Right atrium auricular region (tissue), 2 donors: ENCODE measurements around the gene RASGRF1. TPM values are rescaled to one million over a fixed set of nuclear protein-coding genes. Genes with fewer than 3 reads are reported as not detected.

ENCODE experiments used
- DNase-seq: peaks from one replicate; pipeline ENCODE4 v3.0.0-alpha.2; 2019; ENCODE audit warnings: low spot score
- H3K27ac ChIP-seq, 2 donors: fragments of 200-600 bp; sonication (generic); 1 replicate in 1 of 2; 2 replicates in 1 of 2; pipeline ENCODE4 v1.5.1; 2016 to 2019
- H3K27me3 ChIP-seq, 2 donors: fragments of 200-600 bp; sonication (generic); one replicate each; pipeline versions ENCODE4 v1.5.1 to v1.6.0; 2017 to 2019
- H3K36me3 ChIP-seq: fragments of 200-600 bp; sonication (generic); one replicate; pipeline ENCODE4 v1.5.1; 2016
- H3K4me1 ChIP-seq, 2 donors: fragments of 200-600 bp; sonication (generic); one replicate each; pipeline versions ENCODE4 v1.5.1 to v1.6.0; 2017 to 2019
- H3K4me3 ChIP-seq, 2 donors: fragments of 200-600 bp; sonication (generic); 1 replicate in 1 of 2; 2 replicates in 1 of 2; pipeline ENCODE4 v1.5.1; 2017 to 2019; ENCODE audit warnings: mild to moderate bottlenecking in 1 of 2, moderate library complexity in 1 of 2
- H3K9me3 ChIP-seq, 2 donors: fragments of 200-600 bp; sonication (generic); one replicate each; pipeline ENCODE4 v1.5.1; 2019
- total RNA-seq, 2 donors: library from RNA; depleted of rRNA; stranded (reverse); fragments of >200 nt; gene quantifications; one replicate each; pipeline ENCODE4 v1.1.0, GENCODE V29; 2016
- TF ChIP-seq, protein P1 (sequence below), 2 donors: fragments of 200-600 bp; sonication (generic); IDR thresholded peaks; one replicate each; pipeline ENCODE4 v1.5.1; 2019; ENCODE audit warnings: antibody characterized with exemption in 2 of 2

The RASGRF1 gene
- total RNA-seq, 2 donors from 2014 or later, result 1.0 TPM; not detected in 1

DNA sequence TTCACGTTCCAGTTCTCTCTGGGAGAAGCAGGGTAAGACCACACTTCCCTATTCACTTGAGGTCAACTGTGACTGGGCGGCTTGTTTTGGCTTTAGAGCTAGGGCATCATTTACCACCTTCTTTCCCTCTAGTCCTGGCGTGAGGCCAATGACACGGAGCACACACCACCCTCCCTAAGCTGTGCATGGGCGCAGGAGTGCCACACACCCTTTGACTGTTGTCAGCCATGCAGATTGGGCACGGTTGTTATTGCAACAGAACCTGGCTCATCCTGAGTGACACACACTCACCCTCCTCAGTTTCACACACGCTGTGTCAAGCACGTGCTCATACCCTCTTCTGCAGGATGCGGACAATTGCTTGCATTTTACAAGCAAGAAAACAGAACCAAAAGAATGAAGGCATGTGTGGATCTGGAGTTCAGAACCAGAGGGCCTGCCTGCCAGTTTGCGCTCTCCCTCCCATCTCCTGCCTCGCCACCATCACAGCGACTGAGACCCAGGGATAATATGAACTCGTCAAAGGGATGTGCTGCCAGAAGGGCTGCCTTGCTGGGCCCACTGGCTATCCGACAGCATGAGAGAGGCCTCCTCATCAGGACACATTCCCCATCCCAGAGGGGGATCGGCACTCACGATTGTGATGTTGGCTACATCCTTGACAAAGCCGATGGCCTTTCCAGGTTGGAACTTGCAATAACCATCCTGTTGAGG is 163.3 kb downstream of the RASGRF1 start:
- Histone ChIP-seq H3K27ac (no peak overlapping the region), H3K27me3 (no peaks in the 10 kb centered on the region), H3K4me3 (no peak overlapping the region), H3K36me3 (peaks cover 44% of the 10 kb centered on the region), H3K4me1 (peaks cover 0 to 18% of the 10 kb centered on the region in 2 donors), H3K9me3 (no peaks in the 10 kb centered on the region)
- TF ChIP-seq, protein P1, sequence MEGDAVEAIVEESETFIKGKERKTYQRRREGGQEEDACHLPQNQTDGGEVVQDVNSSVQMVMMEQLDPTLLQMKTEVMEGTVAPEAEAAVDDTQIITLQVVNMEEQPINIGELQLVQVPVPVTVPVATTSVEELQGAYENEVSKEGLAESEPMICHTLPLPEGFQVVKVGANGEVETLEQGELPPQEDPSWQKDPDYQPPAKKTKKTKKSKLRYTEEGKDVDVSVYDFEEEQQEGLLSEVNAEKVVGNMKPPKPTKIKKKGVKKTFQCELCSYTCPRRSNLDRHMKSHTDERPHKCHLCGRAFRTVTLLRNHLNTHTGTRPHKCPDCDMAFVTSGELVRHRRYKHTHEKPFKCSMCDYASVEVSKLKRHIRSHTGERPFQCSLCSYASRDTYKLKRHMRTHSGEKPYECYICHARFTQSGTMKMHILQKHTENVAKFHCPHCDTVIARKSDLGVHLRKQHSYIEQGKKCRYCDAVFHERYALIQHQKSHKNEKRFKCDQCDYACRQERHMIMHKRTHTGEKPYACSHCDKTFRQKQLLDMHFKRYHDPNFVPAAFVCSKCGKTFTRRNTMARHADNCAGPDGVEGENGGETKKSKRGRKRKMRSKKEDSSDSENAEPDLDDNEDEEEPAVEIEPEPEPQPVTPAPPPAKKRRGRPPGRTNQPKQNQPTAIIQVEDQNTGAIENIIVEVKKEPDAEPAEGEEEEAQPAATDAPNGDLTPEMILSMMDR (IDR thresholded peaks at IDR 0.05), result no peak
- no peak for DNase-seq

DNA sequence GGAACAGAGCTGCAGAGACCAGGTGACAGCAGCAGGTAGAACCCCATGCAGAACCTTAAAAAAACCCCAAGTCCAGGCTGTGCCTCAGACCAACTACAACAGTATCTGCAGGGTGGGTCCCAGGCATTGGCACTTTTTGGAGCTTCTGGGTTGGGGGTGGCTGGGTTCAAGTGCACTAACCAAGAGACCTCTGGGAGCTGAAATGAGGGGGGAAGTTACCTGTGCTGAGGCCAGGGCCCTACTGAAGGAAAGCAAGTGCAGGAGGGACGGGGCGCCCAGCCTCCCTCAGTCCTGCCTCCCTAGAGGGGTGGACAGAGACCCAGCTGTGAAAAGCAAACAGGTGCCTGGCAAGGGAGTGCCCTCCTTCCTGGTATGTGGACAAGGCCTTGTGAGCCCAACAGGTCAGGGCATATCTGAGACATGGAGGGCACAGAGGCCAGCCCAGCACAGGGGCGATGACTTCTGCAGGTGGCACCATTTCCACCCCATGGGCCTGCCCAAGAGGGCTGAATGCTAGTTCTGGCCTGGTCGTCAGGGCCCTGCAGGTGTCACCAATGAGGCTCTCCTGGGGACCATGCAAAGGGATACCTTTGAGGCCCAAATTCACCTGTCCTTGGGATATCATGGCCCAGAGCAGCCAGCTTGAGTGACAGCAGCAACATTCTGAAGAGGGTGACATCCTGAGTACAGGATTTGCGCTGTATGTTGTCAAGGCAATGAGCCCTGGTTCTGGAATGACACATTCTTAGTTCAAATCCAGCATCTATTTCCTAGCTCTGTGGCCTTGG is 164.4 kb downstream of the RASGRF1 start:
- H3K9me3 ChIP-seq, result no peaks in the 10 kb centered on the region
- H3K27me3 ChIP-seq, result no peaks in the 10 kb centered on the region
- peaks cover 55% of the 10 kb centered on the region for H3K36me3 ChIP-seq
- DNase-seq, result no peak
- H3K4me3 ChIP-seq, result no peak overlapping the region
- H3K4me1 ChIP-seq, result peaks cover 0 to 7% of the 10 kb centered on the region in 2 donors
- TF ChIP-seq, protein P1 (IDR thresholded peaks at IDR 0.05), result no peak
- no peak overlapping the region for H3K27ac ChIP-seq

DNA sequence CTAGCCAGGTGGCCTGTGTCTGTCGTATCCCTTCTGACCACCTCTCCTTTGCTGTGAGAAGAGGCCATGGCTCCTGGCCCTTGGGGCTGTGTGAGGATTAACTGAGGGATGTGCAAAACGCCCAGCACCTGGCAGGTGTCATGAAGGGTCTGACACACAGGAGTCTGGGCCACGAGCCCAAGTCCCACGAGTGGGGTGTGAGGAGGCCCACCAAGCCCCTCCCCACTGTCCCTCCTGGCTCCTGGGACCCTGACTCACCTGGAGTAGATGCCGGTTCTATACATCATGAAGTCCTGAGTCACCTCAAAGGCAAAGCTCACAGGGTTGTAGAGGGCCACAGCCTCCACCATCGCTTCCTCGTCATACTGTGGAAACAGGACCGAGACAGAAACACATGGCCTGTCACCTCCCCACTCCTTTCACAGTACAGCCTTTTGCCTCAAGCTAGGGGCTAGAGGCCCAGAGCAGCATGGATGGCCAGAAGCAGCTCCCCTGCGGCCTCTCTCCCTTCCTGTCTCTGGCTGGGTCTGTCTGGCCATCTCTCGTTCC is 165.4 kb downstream of the RASGRF1 start:
- TF ChIP-seq, protein P1 (IDR thresholded peaks at IDR 0.05), result no peak
- Histone ChIP-seq H3K9me3 (no peaks in the 10 kb centered on the region), H3K36me3 (peaks cover 57% of the 10 kb centered on the region), H3K4me1 (no peaks in the 10 kb centered on the region), H3K27ac (no peak overlapping the region), H3K4me3 (no peak overlapping the region), H3K27me3 (no peaks in the 10 kb centered on the region)
- DNase-seq, result no peak

DNA sequence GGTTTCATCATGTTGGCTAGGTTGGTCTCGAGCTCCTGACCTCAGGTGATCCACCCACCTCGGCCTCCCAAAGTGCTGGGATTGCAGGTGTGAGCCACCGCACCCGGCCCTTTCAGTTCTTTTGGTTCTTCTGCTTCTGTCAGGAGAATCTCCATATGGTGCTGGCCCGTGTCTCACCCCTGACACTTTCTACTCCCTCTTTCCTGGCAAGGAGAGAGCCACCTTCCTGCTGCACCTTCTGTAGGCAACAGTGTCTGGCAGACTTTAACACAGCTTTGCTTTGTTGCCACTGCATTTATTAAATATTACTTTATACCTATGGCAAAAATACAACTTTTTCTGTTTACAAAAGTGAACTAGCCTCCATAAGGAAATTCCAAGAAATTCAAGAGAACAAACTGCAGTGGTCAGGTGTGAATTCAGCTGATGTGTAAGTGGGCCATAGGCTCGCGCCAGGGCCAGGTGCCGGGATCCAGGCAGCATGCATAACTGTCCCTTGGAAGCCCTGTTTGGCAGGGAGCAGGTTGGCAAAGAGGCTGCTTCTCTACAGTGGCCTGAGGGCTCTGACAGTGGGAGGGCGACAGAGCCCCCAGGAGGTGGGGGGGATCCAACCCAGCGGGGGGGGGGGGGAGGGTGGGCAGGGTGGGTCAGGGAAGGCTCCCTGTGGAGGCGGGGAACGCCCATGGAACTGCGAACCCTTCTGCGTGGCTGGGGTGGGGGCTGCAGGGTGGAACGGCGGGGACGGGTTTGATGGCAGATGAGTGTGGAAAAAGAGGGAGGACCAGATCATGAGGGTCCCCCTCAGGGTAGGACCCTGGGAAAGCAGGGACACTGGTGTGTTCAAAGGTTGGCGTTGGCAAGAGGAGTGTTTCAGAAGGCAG is 166.9 kb downstream of the RASGRF1 start:
- TF ChIP-seq, protein P1 (IDR thresholded peaks at IDR 0.05), result no peak
- no peaks in the 10 kb centered on the region for H3K9me3 ChIP-seq
- no peak for DNase-seq
- no peaks in the 10 kb centered on the region for H3K4me1 ChIP-seq
- H3K27me3 ChIP-seq, result no peaks in the 10 kb centered on the region
- peaks cover 66% of the 10 kb centered on the region for H3K36me3 ChIP-seq
- H3K4me3 ChIP-seq, result no peak overlapping the region
- H3K27ac ChIP-seq, result no peak overlapping the region

DNA sequence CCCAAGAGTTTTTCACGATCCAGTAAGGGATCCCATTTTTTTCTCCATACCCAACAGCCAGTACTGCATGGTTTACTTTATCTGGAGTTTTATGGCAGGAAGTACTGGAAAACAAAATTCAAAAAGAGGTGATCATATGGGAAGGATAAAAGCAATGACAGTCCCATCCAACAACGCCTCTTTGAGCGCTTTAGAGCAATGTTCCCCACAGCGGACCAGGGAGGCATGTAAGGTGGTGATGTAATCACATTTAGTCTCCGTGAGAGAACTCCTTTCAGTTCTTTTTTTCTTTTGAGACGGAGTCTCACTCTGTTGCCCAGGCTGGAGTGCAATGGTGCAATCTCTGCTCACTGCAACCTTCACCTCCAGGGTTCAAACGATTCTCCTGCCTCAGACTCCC is 167.6 kb downstream of the RASGRF1 start:
- H3K9me3 ChIP-seq, result no peaks in the 10 kb centered on the region
- no peak for DNase-seq
- no peak overlapping the region for H3K27ac ChIP-seq
- peaks cover 72% of the 10 kb centered on the region for H3K36me3 ChIP-seq
- TF ChIP-seq, protein P1 (IDR thresholded peaks at IDR 0.05), result no peak
- H3K27me3 ChIP-seq, result no peaks in the 10 kb centered on the region
- H3K4me1 ChIP-seq, result no peaks in the 10 kb centered on the region
- H3K4me3 ChIP-seq, result no peak overlapping the region
